Measurements from ENCODE around the gene DOCK9.

Gene DOCK9

GRCh38 chr13:98809345-98809777 is 168.5 kb downstream of the DOCK9 start:
- TF ChIP-seq FOXM1 (IDR thresholded peaks at IDR 0.05; ENCODE audit: borderline replicate concordance, low read depth), result no peak
- TF ChIP-seq NFIC (IDR thresholded peaks at IDR 0.05), result no peak

- TF ChIP-seq YY1 (IDR thresholded peaks at IDR 0.05; ENCODE audit: low read depth), result no peak
- no peak for TF ChIP-seq EGR1 (IDR thresholded peaks at IDR 0.05)
- TF ChIP-seq TEAD4 (IDR thresholded peaks at IDR 0.05), result no peak
- TF ChIP-seq CEBPB (IDR thresholded peaks at IDR 0.05), result no peak
- no peak for TF ChIP-seq TCF12 (IDR thresholded peaks at IDR 0.05; ENCODE audit: low read depth)
- no peak for TF ChIP-seq NFIC (IDR thresholded peaks at IDR 0.05)
- TF ChIP-seq RAD21 (IDR thresholded peaks at IDR 0.05; ENCODE audit: low read depth), result no peak
- TF ChIP-seq MAX (IDR thresholded peaks at IDR 0.05), result no peak
- TF ChIP-seq REST (IDR thresholded peaks at IDR 0.05; ENCODE audit: low read depth), result no peak
- no peak for TF ChIP-seq ZBTB7A (IDR thresholded peaks at IDR 0.05; ENCODE audit: low read depth)
- no peak for TF ChIP-seq EP300 (IDR thresholded peaks at IDR 0.05; ENCODE audit: borderline replicate concordance)
- TF ChIP-seq FOXM1 (IDR thresholded peaks at IDR 0.05; ENCODE audit: borderline replicate concordance, low read depth), result no peak
Measured at GRCh38 chr13:98807774-98808173, 170.1 kb downstream of the DOCK9 start.

- TF ChIP-seq CEBPB (IDR thresholded peaks at IDR 0.05), result no peak
- no peak for TF ChIP-seq TEAD4 (IDR thresholded peaks at IDR 0.05)
- no peak for TF ChIP-seq FOXM1 (IDR thresholded peaks at IDR 0.05; ENCODE audit: borderline replicate concordance, low read depth)
- no peak for TF ChIP-seq MAX (IDR thresholded peaks at IDR 0.05)
- TF ChIP-seq TAF1 (IDR thresholded peaks at IDR 0.05; ENCODE audit: low read depth), result no peak
- TF ChIP-seq EP300 (IDR thresholded peaks at IDR 0.05; ENCODE audit: borderline replicate concordance), result no peak
- no peak for TF ChIP-seq TCF12 (IDR thresholded peaks at IDR 0.05; ENCODE audit: low read depth)
- no peak for TF ChIP-seq REST (IDR thresholded peaks at IDR 0.05; ENCODE audit: low read depth)
Measured at GRCh38 chr13:98804336-98804855, 173.5 kb downstream of the DOCK9 start.

GRCh38 chr13:98803921-98804320 is 173.9 kb downstream of the DOCK9 start:
- TF ChIP-seq TAF1 (IDR thresholded peaks at IDR 0.05; ENCODE audit: low read depth), result no peak
- no peak for TF ChIP-seq ZBTB7A (IDR thresholded peaks at IDR 0.05; ENCODE audit: low read depth)
- TF ChIP-seq EP300 (IDR thresholded peaks at IDR 0.05; ENCODE audit: borderline replicate concordance), result no peak
- TF ChIP-seq CREB1 (IDR thresholded peaks at IDR 0.05; ENCODE audit: low read depth), result no peak
- TF ChIP-seq TCF12 (IDR thresholded peaks at IDR 0.05; ENCODE audit: low read depth), result no peak
- TF ChIP-seq YY1 (IDR thresholded peaks at IDR 0.05; ENCODE audit: low read depth), result no peak
- no peak for TF ChIP-seq REST (IDR thresholded peaks at IDR 0.05; ENCODE audit: low read depth)
- no peak for TF ChIP-seq NFIC (IDR thresholded peaks at IDR 0.05)
- TF ChIP-seq CEBPB (IDR thresholded peaks at IDR 0.05), result no peak
- TF ChIP-seq MAX (IDR thresholded peaks at IDR 0.05), result no peak
- TF ChIP-seq TEAD4 (IDR thresholded peaks at IDR 0.05), result no peak
- no peak for TF ChIP-seq EGR1 (IDR thresholded peaks at IDR 0.05)
- TF ChIP-seq USF1 (IDR thresholded peaks at IDR 0.05), result no peak
- TF ChIP-seq RAD21 (IDR thresholded peaks at IDR 0.05; ENCODE audit: low read depth), result no peak
- no peak for TF ChIP-seq FOXM1 (IDR thresholded peaks at IDR 0.05; ENCODE audit: borderline replicate concordance, low read depth)

GRCh38 chr13:98803111-98803561 is 174.7 kb downstream of the DOCK9 start:
- TF ChIP-seq USF1 (IDR thresholded peaks at IDR 0.05), result no peak
- no peak for TF ChIP-seq YY1 (IDR thresholded peaks at IDR 0.05; ENCODE audit: low read depth)
- no peak for TF ChIP-seq TAF1 (IDR thresholded peaks at IDR 0.05; ENCODE audit: low read depth)
